Raji (cell line): Measurements from ENCODE around the gene GFOD1.

ENCODE experiments used
- POLR2A ChIP-seq: IDR thresholded peaks from 2 replicates; pipeline ENCODE4 v1.6.1; 2011; ENCODE audit warnings: low read depth, low read length, control low read depth; ENCODE audit not compliant: insufficient read depth

Gene GFOD1

DNA sequence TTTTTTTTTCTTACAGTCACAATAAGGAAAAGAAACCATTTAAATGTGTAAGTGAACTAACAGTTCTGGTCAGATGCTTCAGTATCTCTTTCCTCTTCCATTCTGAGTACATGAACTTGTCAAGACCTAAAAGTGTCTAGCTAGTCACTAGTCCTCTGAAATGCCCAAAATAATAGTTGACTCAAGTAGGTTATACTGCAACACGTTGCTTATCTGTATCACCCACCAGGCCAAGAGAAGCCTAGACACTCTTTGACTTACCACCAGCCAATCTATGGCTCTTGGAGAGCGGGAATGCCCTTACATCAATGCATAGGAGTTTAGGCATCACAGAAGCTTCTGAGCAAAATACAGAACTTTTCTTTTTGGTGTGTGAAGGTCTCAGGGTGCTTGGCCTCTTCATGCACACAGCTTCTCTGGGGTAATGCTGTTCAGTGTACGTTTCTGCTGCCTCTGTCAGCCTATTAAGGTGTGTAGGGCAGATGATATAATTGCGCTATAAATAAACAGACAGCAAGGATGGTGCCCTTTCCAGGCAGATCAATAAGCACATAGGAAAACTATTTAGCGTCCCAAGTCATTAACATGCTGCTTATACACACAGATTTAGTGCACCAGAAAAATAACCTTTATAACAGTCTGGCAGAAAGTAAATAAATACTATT is 7.8 kb upstream of the GFOD1 start:
- no peak for TF ChIP-seq POLR2A

DNA sequence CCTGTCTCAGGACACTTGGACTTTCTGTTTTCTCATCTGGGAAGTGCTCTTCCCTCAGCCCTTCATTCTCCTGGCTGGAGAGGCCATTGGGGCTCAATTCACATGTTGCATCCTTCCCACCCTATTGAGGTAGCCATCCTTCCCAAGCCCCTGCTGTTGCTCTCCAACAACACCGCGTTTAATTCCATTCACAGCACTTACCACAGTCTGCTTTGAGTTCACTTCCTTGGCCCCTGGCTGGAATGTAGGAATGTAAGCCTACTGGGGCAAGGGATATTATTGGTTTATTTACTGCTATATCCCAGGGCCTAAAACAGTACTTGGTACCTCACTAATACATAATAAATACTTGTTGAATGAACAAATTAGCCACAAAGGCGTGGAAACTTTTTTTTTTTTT is 6.7 kb upstream of the GFOD1 start:
- no peak for TF ChIP-seq POLR2A

DNA sequence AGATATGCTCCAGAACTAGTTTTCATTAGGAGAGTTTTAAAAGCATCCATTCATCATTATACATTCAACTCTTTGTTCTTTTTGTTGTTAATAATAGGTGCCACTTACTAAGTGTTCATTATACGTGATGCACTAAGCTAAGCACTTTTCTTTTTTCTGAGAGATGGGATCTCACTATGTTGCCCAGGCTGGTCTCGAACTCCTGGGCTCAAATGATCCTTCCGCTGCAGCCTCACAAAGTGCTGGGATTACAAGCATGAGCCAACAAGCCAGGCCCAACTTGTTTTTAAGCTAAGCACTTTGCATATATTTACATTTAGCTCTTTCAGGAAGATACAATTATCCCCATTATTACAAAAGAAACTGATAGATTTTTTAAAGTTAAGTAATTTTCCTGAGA is 5.7 kb upstream of the GFOD1 start:
- TF ChIP-seq POLR2A: no peak

DNA sequence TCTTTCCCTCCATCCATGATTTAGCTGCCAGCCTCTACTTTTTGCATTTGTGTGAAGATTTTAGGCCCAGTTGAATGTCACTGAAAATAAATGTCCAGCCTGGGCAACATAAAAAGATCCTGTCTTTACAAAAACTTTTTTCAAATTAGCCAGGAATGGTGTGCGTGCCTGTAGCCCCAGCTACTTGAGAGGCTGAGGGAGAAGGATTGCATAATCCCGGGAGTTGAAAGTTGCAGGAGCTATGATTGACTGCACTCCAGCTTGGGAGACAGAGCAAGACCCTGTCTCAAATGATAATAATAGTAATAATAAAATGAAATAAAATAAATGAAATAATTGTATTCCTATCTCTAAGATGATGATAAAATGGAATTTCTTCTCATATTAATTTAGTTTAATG is 5.0 kb upstream of the GFOD1 start:
- no peak for TF ChIP-seq POLR2A

DNA sequence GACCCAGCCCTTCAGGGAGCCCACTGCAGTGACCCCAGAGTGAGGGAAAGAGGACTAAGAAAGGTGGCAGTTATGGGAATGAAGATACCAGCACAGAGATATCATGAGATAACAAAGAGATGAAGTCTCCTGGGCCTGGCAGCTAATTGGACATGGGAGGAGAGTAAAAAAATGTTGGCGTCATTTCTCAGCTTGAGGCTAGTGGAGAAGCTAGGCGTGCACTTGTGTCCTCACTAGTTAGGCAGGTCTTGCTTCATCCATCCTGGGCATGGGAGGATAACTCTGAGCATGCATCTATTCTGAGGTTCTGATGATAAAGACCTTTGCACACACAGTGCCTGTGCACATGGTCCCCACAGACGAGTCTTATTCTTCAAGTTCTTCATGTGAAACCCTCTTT is 4.1 kb upstream of the GFOD1 start:
- TF ChIP-seq POLR2A: no peak

DNA sequence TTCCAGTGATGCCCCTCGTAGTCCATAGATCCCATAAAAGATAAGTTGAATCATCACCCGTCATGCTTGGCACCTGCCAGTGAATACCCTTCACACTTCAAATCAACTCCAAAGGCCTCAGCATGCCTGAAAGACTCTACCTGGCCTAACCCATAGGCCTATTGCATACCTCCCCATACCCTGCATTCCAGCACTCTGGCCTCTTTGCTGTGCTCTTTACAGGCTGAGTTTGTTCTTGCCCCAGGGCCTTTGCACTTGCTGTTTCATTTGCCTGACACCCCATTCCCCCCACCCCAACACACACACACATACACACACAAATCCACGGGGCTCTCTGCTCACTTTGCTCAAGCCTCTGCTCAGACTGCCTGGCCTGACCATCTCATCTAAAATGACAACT is 3.0 kb upstream of the GFOD1 start:
- TF ChIP-seq POLR2A: no peak

DNA sequence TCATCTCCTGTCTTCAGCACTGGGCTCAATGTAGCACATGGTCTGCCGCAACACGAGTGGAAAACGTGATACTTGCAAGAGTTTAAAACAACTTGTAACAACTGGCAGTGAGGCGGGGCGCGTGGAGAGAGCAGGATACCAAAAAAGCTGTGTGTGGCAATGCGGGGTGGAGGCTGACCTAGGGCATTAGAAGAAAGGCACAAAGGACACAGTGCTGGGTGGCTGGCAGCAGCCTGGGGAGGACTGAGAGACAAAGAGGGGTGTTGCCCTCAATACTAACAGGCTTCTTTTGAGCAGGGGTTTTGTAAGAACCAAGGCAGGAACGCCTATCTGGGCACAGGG is 1.5 kb upstream of the GFOD1 start:
- no peak for TF ChIP-seq POLR2A

DNA sequence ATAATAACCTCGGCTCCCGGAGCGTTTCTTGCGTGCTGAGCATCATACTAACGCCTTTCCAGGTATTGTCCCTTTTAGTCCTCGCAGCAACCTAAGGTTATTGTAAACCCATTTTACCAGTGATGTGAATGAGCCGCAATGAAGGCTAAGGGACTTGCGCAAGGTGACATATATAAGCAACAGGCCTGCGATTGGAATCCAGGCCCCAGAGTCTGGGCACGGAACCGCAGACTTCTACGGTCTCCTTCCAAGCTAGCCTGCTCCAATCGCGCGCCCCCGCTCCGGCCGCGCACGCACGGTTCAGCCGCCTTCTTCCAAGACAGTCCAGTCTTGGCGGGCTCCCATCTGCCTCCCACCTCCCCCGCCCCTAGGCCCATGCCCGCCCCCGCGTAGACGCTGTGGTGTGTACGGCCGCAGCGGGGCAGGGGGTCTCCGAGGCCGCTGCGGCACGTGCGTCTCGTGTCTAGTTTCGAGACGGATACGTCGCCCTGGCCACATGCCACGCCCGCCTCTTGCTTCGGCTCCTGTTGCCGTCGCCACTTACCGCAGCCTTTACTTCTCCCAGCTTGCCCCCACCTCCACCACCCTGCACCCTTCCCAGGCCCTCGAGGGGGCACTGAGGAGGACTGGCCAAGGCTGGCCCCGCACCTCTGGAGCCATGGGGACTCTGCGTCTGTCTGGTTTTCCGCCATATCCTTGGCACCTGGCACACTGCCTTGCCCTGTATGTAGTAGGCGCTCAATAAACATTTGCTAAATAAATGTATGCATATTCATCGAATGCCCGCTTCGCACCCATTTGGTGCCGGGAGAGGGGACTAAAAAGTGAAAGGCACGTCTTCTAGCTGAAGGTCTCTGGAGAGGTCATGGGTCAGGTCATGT is 855 bp upstream of the GFOD1 start:
- no peak for TF ChIP-seq POLR2A

DNA sequence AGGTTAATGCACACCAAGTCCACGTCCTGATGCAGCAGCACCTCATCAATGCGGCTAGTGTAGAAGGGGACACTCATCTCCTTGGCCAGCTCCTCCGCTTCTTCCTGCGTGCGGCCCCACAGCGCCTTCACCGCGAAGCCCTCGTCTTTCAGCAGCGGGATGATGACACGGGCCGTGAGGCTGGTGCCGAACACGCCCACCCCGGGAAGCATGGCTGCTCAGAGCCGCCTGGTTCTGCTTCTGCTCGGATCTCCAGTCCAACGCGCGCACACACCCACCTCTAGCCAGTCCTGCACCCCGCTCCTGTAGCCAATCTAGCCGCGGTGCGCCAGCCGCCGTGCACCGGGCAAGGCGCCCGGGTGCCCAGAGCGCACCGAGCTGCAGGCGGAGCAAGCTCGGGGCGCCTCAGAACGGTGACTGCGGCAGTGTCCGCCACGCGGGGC is 700 bp downstream of the GFOD1 start:
- peak; percentile 46; the same call in 1 of the 2 replicates for TF ChIP-seq POLR2A

DNA sequence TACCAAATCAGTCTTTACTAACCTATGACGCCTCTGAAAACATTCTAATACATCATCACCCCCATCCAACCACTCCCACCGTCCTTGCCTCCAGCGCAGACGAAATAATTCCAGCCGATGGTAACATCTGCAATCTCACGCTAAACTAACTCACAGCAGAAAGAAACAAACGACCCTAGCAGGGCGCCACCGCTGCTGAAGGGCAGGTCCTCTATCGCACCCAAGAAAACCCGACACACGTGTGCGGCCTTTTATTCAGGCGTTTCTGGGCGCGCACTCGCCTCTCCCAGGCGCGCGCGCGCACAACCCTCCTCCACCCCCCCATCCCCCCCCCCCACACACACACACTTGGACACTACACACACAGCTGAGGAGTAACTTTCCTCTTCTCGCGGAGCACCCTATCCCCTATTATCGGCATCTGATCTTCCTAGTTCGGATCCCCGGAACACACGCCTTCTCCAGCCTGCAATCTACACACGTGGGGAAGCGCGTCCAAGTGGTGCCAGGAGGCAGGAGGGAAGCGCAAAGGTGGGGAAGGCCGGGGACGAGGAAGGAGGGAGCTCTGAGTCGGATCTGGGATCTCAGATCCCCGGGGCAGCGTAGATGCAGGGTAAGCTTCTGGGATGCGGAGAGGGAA is 1.4 kb downstream of the GFOD1 start:
- TF ChIP-seq POLR2A: peak; percentile 69

DNA sequence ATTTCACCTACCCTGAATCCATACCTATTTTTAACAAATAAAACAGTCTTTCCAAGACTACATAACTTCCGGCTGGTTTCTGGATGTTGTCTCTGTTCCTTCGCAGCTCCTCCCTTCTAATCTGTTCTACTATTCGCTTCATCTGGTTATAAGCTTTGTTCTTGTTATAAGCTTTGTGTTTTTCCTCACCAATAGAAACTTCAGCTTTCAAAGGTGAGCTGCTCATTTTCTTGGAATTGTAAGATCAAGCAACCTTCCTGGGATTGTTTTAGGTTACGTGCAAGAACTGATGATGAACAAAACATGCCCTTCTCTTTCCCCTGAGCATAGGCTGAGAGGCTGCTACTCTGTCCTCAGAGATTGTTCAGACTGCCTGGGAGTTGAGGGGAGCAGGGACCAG is 2.1 kb downstream of the GFOD1 start:
- no peak for TF ChIP-seq POLR2A

DNA sequence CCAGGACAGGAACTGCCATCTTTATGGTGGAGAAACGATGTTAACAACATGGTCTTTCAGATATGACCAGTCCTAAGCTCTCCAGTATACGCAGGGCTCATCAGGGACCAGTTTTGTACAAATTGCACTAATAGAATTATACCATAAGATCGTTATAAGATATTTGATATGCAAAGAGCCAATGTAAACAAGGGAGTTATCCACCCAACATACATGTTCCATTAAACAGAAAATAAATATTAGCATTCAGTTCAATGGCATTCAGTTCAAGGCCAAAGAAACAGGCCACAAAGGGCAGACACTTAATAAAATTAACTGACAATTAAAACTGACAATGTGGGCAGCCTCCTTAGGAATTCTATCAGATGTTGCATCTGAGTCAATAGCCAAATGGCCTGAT is 2.6 kb downstream of the GFOD1 start:
- TF ChIP-seq POLR2A: no peak

DNA sequence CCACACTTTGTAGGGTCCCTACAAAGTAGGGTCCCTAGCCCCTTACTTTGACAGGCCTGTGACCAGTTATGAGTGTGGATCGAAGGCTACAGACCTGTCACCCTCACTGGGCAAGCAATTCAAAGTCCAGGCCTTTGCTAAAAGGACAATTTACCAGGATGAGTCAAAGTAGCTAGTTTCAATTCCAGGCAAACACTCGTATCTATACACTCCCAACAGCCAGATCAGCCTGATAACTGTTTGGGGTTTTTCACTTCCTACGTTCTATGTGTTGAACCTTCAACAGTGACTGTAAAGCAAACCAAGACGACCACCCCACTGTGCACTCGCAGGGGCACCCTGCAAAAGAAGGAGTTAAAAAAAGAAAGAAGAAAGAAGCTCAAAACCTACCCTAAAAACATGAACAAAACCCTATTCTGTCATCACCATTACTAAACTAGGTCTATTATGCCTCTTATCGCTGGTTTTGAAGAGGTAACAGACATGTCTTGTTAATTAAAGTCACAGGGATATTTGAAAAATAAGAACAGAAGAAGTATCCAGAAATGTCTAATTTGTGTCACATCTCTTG is 3.2 kb downstream of the GFOD1 start:
- no peak for TF ChIP-seq POLR2A

DNA sequence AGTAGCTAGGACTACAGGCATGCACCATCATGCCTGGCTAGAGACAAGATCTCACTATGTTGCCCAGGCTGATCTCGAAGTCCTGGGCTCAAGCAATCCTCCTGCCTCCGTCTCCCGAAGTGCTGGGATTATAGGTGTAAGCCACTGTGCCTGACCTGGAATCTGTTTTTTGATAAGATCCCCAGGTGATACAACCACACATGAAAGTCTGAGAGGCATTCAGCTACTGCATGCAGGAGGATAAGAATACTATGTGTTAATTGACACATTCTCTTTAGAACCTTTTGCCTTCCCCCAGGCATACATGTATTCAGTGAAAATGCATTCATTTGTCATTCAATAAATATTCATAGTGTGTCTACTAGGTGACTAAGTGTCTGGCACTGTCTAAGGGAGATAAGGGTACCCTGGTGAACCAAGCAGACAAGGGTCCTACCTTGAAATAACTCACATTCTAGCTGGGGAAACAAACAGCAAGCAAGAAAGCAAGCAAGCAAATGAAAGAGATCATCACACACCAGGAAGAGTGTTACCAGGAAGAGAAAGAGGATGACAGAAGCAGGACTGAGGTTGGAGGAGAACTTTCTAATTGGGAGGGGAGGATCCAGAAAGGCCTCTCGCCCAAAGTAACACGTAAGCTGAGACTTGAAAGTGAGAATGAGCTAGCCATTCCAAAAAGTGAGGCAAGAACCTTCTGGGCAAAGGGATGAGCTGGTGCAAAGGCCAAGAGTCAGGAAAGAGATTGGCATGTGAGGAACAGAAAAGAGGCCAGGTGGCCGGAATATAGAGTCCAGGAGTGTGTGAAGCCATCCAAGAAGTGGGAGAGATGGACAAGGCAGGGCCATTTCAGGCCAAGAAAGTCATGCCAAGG is 6.5 kb downstream of the GFOD1 start:
- TF ChIP-seq POLR2A: no peak

DNA sequence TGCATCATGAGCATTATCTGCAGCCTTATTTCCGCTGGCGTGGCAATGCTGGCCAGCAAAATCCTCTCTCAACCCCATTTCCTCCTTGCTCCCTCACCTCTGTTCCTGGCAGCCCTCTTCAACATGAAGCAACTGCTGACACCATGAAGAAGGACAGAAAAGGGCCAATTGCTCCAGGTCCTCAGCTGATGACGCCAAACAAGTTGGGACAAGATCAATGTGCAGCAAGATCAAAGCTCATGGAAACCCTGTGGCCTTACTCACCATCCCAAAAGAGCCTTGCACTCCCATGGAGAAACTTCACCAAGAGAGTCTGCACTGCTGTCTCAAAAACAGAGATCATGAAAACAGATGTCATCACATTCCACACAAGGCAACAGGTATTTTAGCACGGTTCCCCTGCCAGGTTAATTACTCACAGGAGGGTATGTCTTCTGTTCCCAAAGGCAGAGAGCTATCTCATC is 7.4 kb downstream of the GFOD1 start:
- no peak for TF ChIP-seq POLR2A
